ENCODE data around the gene CCDC159. TPM values are rescaled to one million over a fixed set of nuclear protein-coding genes. Genes with fewer than 3 reads are reported as not detected.
A peak's percentile ranks its signal among the peaks of the same experiment; 100 is the strongest.
"Not testable (repeated sequence)": the region's sequence is repeated elsewhere in the genome, so short reads cannot be mapped to it uniquely, and the experiment has no call there.

Gene CCDC159
- total and polyA plus RNA-seq, 10 donors = 34.7 to 83.7 (median 52.8) TPM

- WGBS, 5 donors = 90 to 97% (median 92%) methylated on average over 3 of the region's 3 CpGs
- H3K4me1 ChIP-seq = peaks cover 30 to 80% (median 63%) of the 10 kb centered on the region in 6 donors
Observed at GRCh38 chr19:11342429-11342828, 3.9 kb upstream of the CCDC159 start.

GRCh38 chr19:11345122-11345803 lies 1.1 kb upstream of the CCDC159 start:
- no peak for DNase-seq
- intact Hi-C loops (cut with DNase I; ENCODE audit: low total_unique reads) = no loop called here
- Histone ChIP-seq H3K4me1 (peaks cover 19 to 56% (median 38%) of the 10 kb centered on the region in 6 donors), H3K9me3 (peaks cover 0 to 10% (median 8%) of the 10 kb centered on the region in 8 donors), H3K27me3 (replicated peaks in 1 of 7) (no peaks in the 10 kb centered on the region), H3K27ac (peak overlapping the region in 7 of 8 donors; percentile 77 to 95 (median 86)), H3K36me3 (peaks cover 0 to 35% (median 0%) of the 10 kb centered on the region in 6 donors), H3K4me3 (peak overlapping the region in 7 of 8 donors; percentile 54 to 91 (median 65))
- 46 to 68% (median 58%) methylated on average over 14 to 15 of the region's 15 CpGs for WGBS, 5 donors
- TF ChIP-seq POLR2A (IDR thresholded peaks at IDR 0.05) = no peak
- TF ChIP-seq CTCF (IDR thresholded peaks at IDR 0.05 in 8 of 11, conservative IDR thresholded peaks at IDR 0.05 in 3 of 11) = no peak
- no peak for TF ChIP-seq POLR2AphosphoS5 (IDR thresholded peaks at IDR 0.05)

More at GRCh38 chr19:11342429-11342828, 3.9 kb upstream of the CCDC159 start:
- peaks cover 0 to 24% (median 0%) of the 10 kb centered on the region in 6 donors for H3K36me3 ChIP-seq
- no peaks in the 10 kb centered on the region for H3K27me3 ChIP-seq (replicated peaks in 1 of 7)
- TF ChIP-seq POLR2AphosphoS5 (IDR thresholded peaks at IDR 0.05) (no peak), CTCF (IDR thresholded peaks at IDR 0.05 in 8 of 11, conservative IDR thresholded peaks at IDR 0.05 in 3 of 11) (no peak), POLR2A (IDR thresholded peaks at IDR 0.05) (no peak)
- intact Hi-C loops (cut with DNase I; ENCODE audit: low total_unique reads) = no loop called here
- H3K27ac ChIP-seq = no peak overlapping the region
- no peak for DNase-seq
- no peaks in the 10 kb centered on the region for H3K9me3 ChIP-seq
- H3K4me3 ChIP-seq = no peak overlapping the region

- Histone ChIP-seq H3K27me3 (replicated peaks in 1 of 7) (no peaks in the 10 kb centered on the region), H3K4me1 (peaks cover 19 to 47% (median 36%) of the 10 kb centered on the region in 6 donors), H3K9me3 (peaks cover 0 to 10% (median 8%) of the 10 kb centered on the region in 8 donors), H3K27ac (peak overlapping the region in 1 of 8 donors; percentile 95), H3K36me3 (peaks cover 0 to 25% (median 0%) of the 10 kb centered on the region in 6 donors), H3K4me3 (no peak overlapping the region)
- WGBS, 5 donors = 69 to 77% (median 75%) methylated on average over 6 to 7 of the region's 7 CpGs
- TF ChIP-seq CTCF (IDR thresholded peaks at IDR 0.05 in 8 of 11, conservative IDR thresholded peaks at IDR 0.05 in 3 of 11) = no peak
- no peak for TF ChIP-seq POLR2A (IDR thresholded peaks at IDR 0.05)
- TF ChIP-seq POLR2AphosphoS5 (IDR thresholded peaks at IDR 0.05) = no peak
- no peak for DNase-seq
- intact Hi-C loops (cut with DNase I; ENCODE audit: low total_unique reads) = no loop called here
Observed at GRCh38 chr19:11347546-11348039, 1.3 kb downstream of the CCDC159 start.

GRCh38 chr19:11349171-11349570 lies 2.9 kb downstream of the CCDC159 start:
- H3K27me3 ChIP-seq (replicated peaks in 1 of 7) = no peaks in the 10 kb centered on the region
- H3K36me3 ChIP-seq = peaks cover 0 to 21% (median 0%) of the 10 kb centered on the region in 6 donors
- no peak overlapping the region for H3K27ac ChIP-seq
- 87 to 95% (median 92%) methylated on average over 4 of the region's 4 CpGs for WGBS, 5 donors
- TF ChIP-seq POLR2AphosphoS5 (IDR thresholded peaks at IDR 0.05) = no peak
- TF ChIP-seq POLR2A (IDR thresholded peaks at IDR 0.05) = no peak
- TF ChIP-seq CTCF (IDR thresholded peaks at IDR 0.05 in 8 of 11, conservative IDR thresholded peaks at IDR 0.05 in 3 of 11) = no peak
- no peak for DNase-seq
- H3K4me1 ChIP-seq = peaks cover 15 to 31% (median 25%) of the 10 kb centered on the region in 6 donors
- H3K9me3 ChIP-seq = peaks cover 0 to 10% (median 8%) of the 10 kb centered on the region in 8 donors
- intact Hi-C loops (cut with DNase I; ENCODE audit: low total_unique reads) = no loop called here
- no peak overlapping the region for H3K4me3 ChIP-seq

- intact Hi-C loops (cut with DNase I; ENCODE audit: low total_unique reads); H3K9me3 ChIP-seq; H3K27ac ChIP-seq; DNase-seq; H3K27me3 ChIP-seq (replicated peaks in 1 of 7); H3K4me3 ChIP-seq: not testable (repeated sequence)
- Histone ChIP-seq H3K4me1 (peaks cover 0 to 38% (median 14%) of the 10 kb centered on the region in 6 donors), H3K36me3 (peaks cover 0 to 34% (median 0%) of the 10 kb centered on the region in 6 donors)
- 93 to 97% (median 95%) methylated on average over 4 of the region's 4 CpGs for WGBS, 5 donors
Observed at GRCh38 chr19:11354102-11354501, 7.8 kb downstream of the CCDC159 start.

Measured in spleen (tissue), 11 donors.